IPS DF 4.7 (cell line): ENCODE results near the gene TMEM259.

Experiments
- DNase-seq: peaks from one replicate; pipeline ENCODE4 v3.0.0-alpha.2; 2013; ENCODE audit warnings: low spot score; ENCODE audit errors: extremely low read depth

TMEM259 gene

DNA sequence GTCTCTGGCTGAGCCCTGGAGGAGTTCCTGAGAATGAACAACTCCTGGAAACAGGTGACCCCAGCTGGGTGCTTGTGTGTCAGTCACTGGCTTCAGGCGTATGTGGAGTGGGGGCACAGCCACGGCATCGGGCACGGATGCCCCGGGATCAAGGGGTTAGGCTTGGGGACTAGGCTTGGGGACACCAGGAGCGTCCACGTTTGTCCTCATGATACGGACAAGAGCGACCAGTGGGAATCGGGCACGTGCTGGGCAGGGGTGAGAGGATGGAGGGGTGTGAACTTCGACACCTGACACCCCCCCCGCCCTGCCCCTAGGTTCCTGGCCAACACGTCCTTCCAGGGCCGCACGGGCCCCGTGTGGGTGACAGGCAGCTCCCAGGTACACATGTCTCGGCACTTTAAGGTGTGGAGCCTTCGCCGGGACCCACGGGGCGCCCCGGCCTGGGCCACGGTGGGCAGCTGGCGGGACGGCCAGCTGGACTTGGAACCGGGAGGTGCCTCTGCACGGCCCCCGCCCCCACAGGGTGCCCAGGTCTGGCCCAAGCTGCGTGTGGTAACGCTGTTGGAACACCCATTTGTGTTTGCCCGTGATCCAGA lies 16.6 kb downstream of the TMEM259 start:
- DNase-seq, result no peak

DNA sequence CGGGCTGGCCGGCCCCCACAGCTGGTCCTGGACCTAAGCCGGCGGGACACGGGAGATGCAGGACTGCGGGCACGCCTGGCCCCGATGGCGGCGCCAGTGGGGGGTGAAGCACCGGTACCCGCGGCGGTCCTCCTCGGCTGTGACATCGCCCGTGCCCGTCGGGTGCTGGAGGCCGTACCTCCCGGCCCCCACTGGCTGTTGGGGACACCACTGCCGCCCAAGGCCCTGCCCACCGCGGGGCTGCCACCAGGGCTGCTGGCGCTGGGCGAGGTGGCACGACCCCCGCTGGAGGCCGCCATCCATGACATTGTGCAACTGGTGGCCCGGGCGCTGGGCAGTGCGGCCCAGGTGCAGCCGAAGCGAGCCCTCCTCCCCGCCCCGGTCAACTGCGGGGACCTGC lies 17.6 kb downstream of the TMEM259 start:
- DNase-seq, result no peak

DNA sequence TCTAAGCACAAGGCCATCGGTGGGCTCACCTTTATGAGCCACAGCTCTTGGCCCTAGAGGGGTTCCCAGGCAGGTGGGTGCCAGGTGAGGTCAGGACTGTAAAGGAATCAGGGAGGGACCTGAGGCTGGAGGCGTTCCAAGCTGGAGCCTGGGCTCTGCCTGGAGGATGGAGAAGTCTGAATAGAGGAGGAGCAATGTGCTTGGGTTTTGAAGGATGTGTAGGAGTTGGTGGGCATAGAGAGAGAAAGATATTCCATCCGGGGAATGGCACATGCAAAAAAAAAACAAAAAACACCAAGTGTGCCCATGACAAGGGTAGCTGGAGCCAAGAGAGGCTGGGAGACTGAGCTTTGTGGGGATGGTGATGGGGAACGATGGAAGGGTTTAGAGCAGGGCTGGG lies 18.3 kb downstream of the TMEM259 start:
- DNase-seq, result no peak

- DNase-seq, result no peak
Observed at GRCh38 chr19:1001538-1002166, 19.3 kb downstream of the TMEM259 start.

GRCh38 chr19:1000591-1001537 lies 20.1 kb downstream of the TMEM259 start:
- DNase-seq, result no peak

- no peak for DNase-seq
Observed at GRCh38 chr19:1000095-1000494, 20.8 kb downstream of the TMEM259 start, which contains the start of gene GRIN3B. GRIN3B (plus strand) TSS chr19:1000419; CDS start chr19:1000438, 19 bp downstream.

DNA sequence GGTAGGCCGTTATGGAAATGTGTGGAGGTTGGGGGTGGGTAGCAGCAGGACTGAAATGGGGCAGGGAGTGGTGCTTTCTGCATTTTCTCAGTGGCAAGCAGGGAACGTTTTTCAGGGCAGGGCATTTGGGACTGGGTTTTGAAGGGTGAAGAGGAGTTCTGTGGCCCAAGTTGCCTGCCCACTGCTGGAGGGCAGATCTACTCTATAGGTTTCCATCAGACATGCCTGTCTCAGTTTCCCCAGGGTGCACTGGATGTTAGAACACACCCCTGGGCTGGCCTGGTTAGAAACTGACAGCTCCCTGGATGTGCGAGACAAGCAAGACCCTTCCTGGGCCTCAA lies 21.6 kb downstream of the TMEM259 start:
- no peak for DNase-seq

DNA sequence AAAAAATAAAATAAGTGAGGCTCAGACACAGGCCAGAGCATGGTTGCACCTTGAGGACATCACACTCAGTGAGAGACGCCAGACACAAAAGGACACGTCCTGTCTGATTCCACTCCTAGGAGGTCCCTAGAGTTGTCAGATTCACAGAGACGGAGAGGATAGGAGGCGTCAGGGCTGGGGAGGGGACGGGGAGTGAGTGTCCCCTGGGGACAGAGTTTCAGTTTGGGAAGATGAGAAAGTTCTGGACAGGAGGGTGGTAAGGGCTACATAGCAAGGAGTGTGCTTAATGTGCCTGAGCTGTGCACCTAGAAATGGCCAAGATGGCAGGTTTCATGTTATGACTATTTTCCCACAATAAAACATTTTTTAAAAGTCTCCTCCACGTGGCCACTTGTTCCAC lies 22.9 kb downstream of the TMEM259 start:
- DNase-seq, result no peak

- no peak for DNase-seq
Observed at GRCh38 chr19:996051-996838, 24.7 kb downstream of the TMEM259 start.

- no peak for DNase-seq
Observed at GRCh38 chr19:995051-995827, 25.7 kb downstream of the TMEM259 start.

DNA sequence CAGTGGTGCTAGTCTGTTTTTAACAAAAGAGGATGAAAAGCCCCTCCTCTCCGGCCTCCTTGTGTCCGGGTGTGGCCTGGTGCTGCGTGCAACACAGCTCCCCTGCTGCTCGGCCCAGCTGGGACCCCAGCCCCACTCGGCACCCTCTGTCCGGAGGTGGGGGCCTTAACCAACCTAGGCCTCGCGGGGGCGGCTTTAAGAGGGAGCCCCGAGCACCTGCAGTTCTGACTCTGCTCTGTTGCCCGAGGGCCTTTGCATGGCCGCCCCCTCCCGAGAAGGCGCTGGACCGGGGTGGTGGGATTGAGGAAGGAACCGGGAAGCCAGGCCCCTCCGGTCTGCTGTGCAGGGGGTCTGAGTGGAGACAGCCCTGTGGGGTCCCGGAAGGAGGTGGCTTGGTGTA lies 26.4 kb downstream of the TMEM259 start:
- DNase-seq, result no peak

- DNase-seq, result no peak
Observed at GRCh38 chr19:993831-994393, 27.0 kb downstream of the TMEM259 start.

GRCh38 chr19:993361-993830 lies 27.5 kb downstream of the TMEM259 start:
- DNase-seq, result no peak

DNA sequence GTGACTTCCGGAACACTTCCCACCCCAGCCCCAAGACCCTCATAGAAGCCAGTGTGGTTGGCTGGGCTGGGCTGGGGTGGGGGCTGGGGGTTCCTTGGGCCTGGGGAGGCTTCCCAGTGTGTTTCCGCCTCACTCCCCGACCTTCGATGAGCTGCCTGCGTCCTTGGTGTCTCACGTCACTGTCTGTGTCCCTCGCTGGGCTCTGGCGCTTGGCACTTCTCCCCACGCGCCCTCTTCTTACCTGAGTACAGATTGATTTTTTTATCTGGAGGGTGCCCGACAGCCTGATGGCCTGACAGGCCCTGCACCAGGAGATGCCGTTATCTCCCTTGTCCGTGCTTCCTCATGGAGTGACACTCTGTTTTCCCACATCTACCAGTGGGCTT lies 28.3 kb downstream of the TMEM259 start:
- no peak for DNase-seq

GRCh38 chr19:991932-992669 lies 28.8 kb downstream of the TMEM259 start:
- DNase-seq, result no peak

GRCh38 chr19:991174-991931 lies 29.6 kb downstream of the TMEM259 start:
- DNase-seq, result no peak

- no peak for DNase-seq
Observed at GRCh38 chr19:990746-991145, 30.2 kb downstream of the TMEM259 start.

GRCh38 chr19:990119-990571 lies 30.8 kb downstream of the TMEM259 start:
- DNase-seq, result no peak
